Stimulated activated CD8-positive, alpha-beta memory T cell treated with anti-CD3 and anti-CD28 coated beads, Interleukin-15, amount 100 ng/mL, for 48 hours (primary cell): ENCODE data around the gene RSPH3.
"Not testable (repeated sequence)": the region's sequence is repeated elsewhere in the genome, so short reads cannot be mapped to it uniquely, and the experiment has no call there.

Source experiments
- DNase-seq, 2 donors: peaks; one replicate each; pipeline ENCODE4 v3.0.0-alpha.2; 2020; ENCODE audit warnings: low read depth in 2 of 2

RSPH3 gene

GRCh38 chr6:158999666-159000403 lies at the start of gene RSPH3:
TSS of gene RSPH3 (minus strand) at chr6:159000202. CDS start at chr6:158999550, 652 bp downstream.
- peak; percentile 94 to 95 for DNase-seq

GRCh38 chr6:159047891-159048685 lies 48.1 kb upstream of the RSPH3 start:
- DNase-seq = no peak

- no peak for DNase-seq
Measured at GRCh38 chr6:159045801-159046200, 45.8 kb upstream of the RSPH3 start.

GRCh38 chr6:159044899-159045727 lies 45.1 kb upstream of the RSPH3 start, which contains the start of gene TAGAP:
TSS of gene TAGAP (minus strand) at chr6:159044991. CDS start at chr6:159044146, 845 bp downstream.
- peak; percentile 74 to 81 for DNase-seq

GRCh38 chr6:159043947-159044346 lies 43.9 kb upstream of the RSPH3 start:
- DNase-seq = no peak

- no peak for DNase-seq
Measured at GRCh38 chr6:159043251-159043650, 43.2 kb upstream of the RSPH3 start.

- DNase-seq = no peak
Measured at GRCh38 chr6:159042826-159043181, 42.8 kb upstream of the RSPH3 start.

- peak; percentile 55 to 59 for DNase-seq
Measured at GRCh38 chr6:159042003-159042825, 42.2 kb upstream of the RSPH3 start.

- DNase-seq = no peak
Measured at GRCh38 chr6:159041181-159041580, 41.2 kb upstream of the RSPH3 start.

- DNase-seq = no peak
Measured at GRCh38 chr6:159039885-159040258, 39.9 kb upstream of the RSPH3 start.

GRCh38 chr6:159038914-159039884 lies 39.2 kb upstream of the RSPH3 start:
- no peak for DNase-seq

- DNase-seq = not testable (repeated sequence)
Measured at GRCh38 chr6:159038318-159038717, 38.3 kb upstream of the RSPH3 start.

- no peak for DNase-seq
Measured at GRCh38 chr6:159037756-159038290, 37.8 kb upstream of the RSPH3 start.

- no peak for DNase-seq
Measured at GRCh38 chr6:159036673-159037072, 36.7 kb upstream of the RSPH3 start.

GRCh38 chr6:159035891-159036290 lies 35.9 kb upstream of the RSPH3 start:
- no peak for DNase-seq

- DNase-seq = no peak
Measured at GRCh38 chr6:159033160-159034049, 33.4 kb upstream of the RSPH3 start.

- no peak for DNase-seq
Measured at GRCh38 chr6:159031846-159032245, 31.8 kb upstream of the RSPH3 start.

- DNase-seq = no peak
Measured at GRCh38 chr6:159030168-159030567, 30.2 kb upstream of the RSPH3 start.

GRCh38 chr6:159025224-159025623 lies 25.2 kb upstream of the RSPH3 start:
- DNase-seq = not testable (repeated sequence)
